ENCODE data around the gene CSTB. TPM values are rescaled to one million over a fixed set of nuclear protein-coding genes. Genes with fewer than 3 reads are reported as not detected.

CSTB gene
- total RNA-seq, 2 donors from 2014 or later: 13.3 to 34.7 TPM

- 61% methylated on average over 13 of the region's 13 CpGs for WGBS
- no peaks in the 10 kb centered on the region for H3K4me1 ChIP-seq (replicated peaks)
- no peaks in the 10 kb centered on the region for H3K9me3 ChIP-seq
- H3K36me3 ChIP-seq: no peaks in the 10 kb centered on the region
- H3K27ac ChIP-seq: no peak overlapping the region
- intact Hi-C loops (cut with DNase I): no loop called here
- H3K27me3 ChIP-seq (replicated peaks; ENCODE audit: insufficient read depth): no peaks in the 10 kb centered on the region
- no peak for TF ChIP-seq POLR2AphosphoS5 (IDR thresholded peaks at IDR 0.05)
- TF ChIP-seq POLR2A (IDR thresholded peaks at IDR 0.05): no peak
- no peak for TF ChIP-seq CTCF (IDR thresholded peaks at IDR 0.05)
- H3K4me3 ChIP-seq: no peak overlapping the region
- no peak for DNase-seq (ENCODE audit: low spot score)
Observed at GRCh38 chr21:43771199-43771675, 4.9 kb downstream of the CSTB start.

GRCh38 chr21:43770066-43770655, 5.9 kb downstream of the CSTB start:
- H3K27me3 ChIP-seq (replicated peaks; ENCODE audit: insufficient read depth): no peaks in the 10 kb centered on the region
- H3K27ac ChIP-seq: no peak overlapping the region
- no peak overlapping the region for H3K4me3 ChIP-seq
- no peaks in the 10 kb centered on the region for H3K36me3 ChIP-seq
- 88% methylated on average over 21 of the region's 21 CpGs for WGBS
- TF ChIP-seq CTCF (IDR thresholded peaks at IDR 0.05) (no peak), POLR2A (IDR thresholded peaks at IDR 0.05) (no peak), POLR2AphosphoS5 (IDR thresholded peaks at IDR 0.05) (no peak)
- no peak for DNase-seq (ENCODE audit: low spot score)
- intact Hi-C loops (cut with DNase I): no loop called here
- H3K4me1 ChIP-seq (replicated peaks): no peaks in the 10 kb centered on the region
- no peaks in the 10 kb centered on the region for H3K9me3 ChIP-seq

GRCh38 chr21:43769325-43769958, 6.7 kb downstream of the CSTB start:
- Histone ChIP-seq H3K27me3 (replicated peaks; ENCODE audit: insufficient read depth) (no peaks in the 10 kb centered on the region), H3K9me3 (no peaks in the 10 kb centered on the region), H3K36me3 (no peaks in the 10 kb centered on the region), H3K4me1 (replicated peaks) (no peaks in the 10 kb centered on the region), H3K4me3 (no peak overlapping the region), H3K27ac (no peak overlapping the region)
- intact Hi-C loops (cut with DNase I): no loop called here
- TF ChIP-seq POLR2A (IDR thresholded peaks at IDR 0.05) (no peak), POLR2AphosphoS5 (IDR thresholded peaks at IDR 0.05) (no peak), CTCF (IDR thresholded peaks at IDR 0.05) (no peak)
- WGBS: 90% methylated on average over 11 of the region's 11 CpGs
- no peak for DNase-seq (ENCODE audit: low spot score)

DNA sequence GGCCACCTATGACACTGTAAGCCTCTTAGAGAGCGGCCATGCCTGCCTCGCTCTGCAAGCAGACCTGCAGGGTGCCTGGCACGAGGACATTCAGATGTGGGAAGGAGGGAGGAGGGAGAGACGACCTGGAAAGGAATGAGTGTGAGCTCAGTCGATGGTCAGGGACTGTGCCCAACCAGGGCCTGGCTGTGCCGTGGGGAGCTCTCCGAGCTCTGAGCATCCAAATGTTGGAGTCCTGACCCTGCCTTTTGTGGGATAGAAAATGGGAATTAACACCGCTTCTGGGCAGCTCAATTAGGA, 7.3 kb downstream of the CSTB start:
- H3K27ac ChIP-seq: no peak overlapping the region

More for the DNA sequence above, 7.3 kb downstream of the CSTB start:
- Histone ChIP-seq H3K36me3 (no peaks in the 10 kb centered on the region), H3K27me3 (replicated peaks; ENCODE audit: insufficient read depth) (no peaks in the 10 kb centered on the region), H3K4me1 (replicated peaks) (no peaks in the 10 kb centered on the region), H3K4me3 (no peak overlapping the region), H3K9me3 (no peaks in the 10 kb centered on the region)
- WGBS: 64% methylated on average over 8 of the region's 8 CpGs
- intact Hi-C loops (cut with DNase I): no loop called here
- TF ChIP-seq POLR2AphosphoS5 (IDR thresholded peaks at IDR 0.05): no peak
- TF ChIP-seq CTCF (IDR thresholded peaks at IDR 0.05): no peak
- no peak for TF ChIP-seq POLR2A (IDR thresholded peaks at IDR 0.05)
- no peak for DNase-seq (ENCODE audit: low spot score)
